ENCODE data around the gene ARMC9.

DNA sequence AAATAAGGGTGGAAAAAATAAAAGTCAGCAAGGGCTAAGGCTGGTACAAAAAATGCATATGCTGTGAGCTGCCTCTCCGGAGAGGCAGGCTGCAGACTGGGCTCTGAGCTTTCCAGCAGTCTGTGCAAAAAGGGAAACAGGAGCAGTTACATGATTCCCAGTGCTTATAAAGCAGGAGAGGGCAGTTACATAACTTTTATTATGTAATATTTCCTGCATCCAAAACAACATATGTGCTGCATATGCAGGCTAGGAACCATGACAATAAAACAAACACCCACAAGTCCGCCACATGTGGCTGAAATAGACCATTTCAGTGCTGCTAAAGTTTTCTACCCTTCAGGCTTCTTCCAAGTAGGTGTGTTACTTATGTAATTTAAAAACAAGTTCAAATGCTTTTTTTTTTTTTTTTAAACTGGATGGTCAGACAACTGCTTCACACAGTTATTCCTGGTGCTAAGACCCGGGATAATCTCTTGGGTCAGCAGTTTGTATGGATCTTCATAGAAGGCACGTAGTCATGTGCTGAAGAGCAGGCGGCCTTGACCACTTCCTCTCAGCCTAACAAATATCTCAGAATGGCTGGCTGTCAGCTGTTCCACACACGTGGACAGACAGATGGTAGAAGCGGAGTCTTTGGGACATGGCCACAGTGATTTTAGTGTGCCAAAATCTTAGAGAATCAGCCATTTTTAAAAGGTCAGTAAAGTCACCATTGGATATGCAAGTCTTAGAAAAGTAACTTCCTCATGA is 43.5 kb downstream of the ARMC9 start:
- TF ChIP-seq SP7 (tag by site-specific recombination; IDR thresholded peaks at IDR 0.05) (no peak), ZBTB8A (tag by site-specific recombination; IDR thresholded peaks at IDR 0.05) (no peak), ZNF19 (tag by site-specific recombination; IDR thresholded peaks at IDR 0.05; ENCODE audit: low read depth) (no peak), ZNF37A (tag by site-specific recombination; IDR thresholded peaks at IDR 0.05) (no peak), KLF1 (tag by site-specific recombination; IDR thresholded peaks at IDR 0.05) (no peak)
- TF ChIP-seq, protein P1, sequence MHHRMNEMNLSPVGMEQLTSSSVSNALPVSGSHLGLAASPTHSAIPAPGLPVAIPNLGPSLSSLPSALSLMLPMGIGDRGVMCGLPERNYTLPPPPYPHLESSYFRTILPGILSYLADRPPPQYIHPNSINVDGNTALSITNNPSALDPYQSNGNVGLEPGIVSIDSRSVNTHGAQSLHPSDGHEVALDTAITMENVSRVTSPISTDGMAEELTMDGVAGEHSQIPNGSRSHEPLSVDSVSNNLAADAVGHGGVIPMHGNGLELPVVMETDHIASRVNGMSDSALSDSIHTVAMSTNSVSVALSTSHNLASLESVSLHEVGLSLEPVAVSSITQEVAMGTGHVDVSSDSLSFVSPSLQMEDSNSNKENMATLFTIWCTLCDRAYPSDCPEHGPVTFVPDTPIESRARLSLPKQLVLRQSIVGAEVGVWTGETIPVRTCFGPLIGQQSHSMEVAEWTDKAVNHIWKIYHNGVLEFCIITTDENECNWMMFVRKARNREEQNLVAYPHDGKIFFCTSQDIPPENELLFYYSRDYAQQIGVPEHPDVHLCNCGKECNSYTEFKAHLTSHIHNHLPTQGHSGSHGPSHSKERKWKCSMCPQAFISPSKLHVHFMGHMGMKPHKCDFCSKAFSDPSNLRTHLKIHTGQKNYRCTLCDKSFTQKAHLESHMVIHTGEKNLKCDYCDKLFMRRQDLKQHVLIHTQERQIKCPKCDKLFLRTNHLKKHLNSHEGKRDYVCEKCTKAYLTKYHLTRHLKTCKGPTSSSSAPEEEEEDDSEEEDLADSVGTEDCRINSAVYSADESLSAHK (tag by site-specific recombination; IDR thresholded peaks at IDR 0.05) = no peak
- TF ChIP-seq, protein P2, sequence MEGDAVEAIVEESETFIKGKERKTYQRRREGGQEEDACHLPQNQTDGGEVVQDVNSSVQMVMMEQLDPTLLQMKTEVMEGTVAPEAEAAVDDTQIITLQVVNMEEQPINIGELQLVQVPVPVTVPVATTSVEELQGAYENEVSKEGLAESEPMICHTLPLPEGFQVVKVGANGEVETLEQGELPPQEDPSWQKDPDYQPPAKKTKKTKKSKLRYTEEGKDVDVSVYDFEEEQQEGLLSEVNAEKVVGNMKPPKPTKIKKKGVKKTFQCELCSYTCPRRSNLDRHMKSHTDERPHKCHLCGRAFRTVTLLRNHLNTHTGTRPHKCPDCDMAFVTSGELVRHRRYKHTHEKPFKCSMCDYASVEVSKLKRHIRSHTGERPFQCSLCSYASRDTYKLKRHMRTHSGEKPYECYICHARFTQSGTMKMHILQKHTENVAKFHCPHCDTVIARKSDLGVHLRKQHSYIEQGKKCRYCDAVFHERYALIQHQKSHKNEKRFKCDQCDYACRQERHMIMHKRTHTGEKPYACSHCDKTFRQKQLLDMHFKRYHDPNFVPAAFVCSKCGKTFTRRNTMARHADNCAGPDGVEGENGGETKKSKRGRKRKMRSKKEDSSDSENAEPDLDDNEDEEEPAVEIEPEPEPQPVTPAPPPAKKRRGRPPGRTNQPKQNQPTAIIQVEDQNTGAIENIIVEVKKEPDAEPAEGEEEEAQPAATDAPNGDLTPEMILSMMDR (tag by site-specific recombination; IDR thresholded peaks at IDR 0.05) = no peak
